ENCODE measurements around the gene MAPK4.
"Not testable (repeated sequence)": the region's sequence is repeated elsewhere in the genome, so short reads cannot be mapped to it uniquely, and the experiment has no call there.

MAPK4 gene

GRCh38 chr18:50775726-50776125, 215.8 kb downstream of the MAPK4 start:
- DNase-seq, result no peak

GRCh38 chr18:50776383-50776782, 216.5 kb downstream of the MAPK4 start:
- no peak for DNase-seq

DNA sequence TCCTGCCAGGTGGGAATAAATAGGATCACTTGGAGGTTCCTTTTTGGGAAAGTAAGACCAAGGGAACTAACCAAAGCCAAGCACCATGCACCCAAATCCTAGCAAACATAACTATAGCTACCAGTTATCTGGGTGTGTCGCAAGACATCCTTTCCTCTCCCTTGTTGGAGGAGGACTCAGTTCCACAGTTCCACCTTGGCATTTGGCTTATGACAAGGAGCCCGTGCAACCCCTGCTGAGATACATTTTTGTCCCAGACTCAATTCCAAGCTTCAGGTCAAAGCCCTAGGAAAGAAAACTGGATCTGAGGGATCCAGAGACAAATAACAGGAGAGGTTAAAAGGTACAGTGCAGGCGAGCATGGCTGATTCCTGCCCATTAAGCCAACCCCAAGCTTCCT, 219.1 kb downstream of the MAPK4 start:
- DNase-seq, result not testable (repeated sequence)
